Heart right ventricle (tissue), 16 donors: ENCODE results near the gene TST. TPM values are rescaled to one million over a fixed set of nuclear protein-coding genes. Genes with fewer than 3 reads are reported as not detected.

Experiments used
- ATAC-seq, 8 donors: fragments of 200-7000 bp; cut with Tn5 transposase; one replicate each; pipeline ENCODE4 v1.9.1; 2020; ENCODE audit warnings: mild to moderate bottlenecking in 8 of 8, moderate library complexity in 8 of 8, moderate number of reproducible peaks in 1 of 8
- DNase-seq, 2 donors: peaks; one replicate each; pipeline ENCODE4 v3.0.0-alpha.2; 2020
- H3K27ac ChIP-seq, 10 donors: fragments of 200-600 bp; sonication (generic) in 2 of 10; one replicate each; pipeline versions ENCODE4 v1.5.0 to v1.8.0; 2020 to 2022; ENCODE audit warnings: mild to moderate bottlenecking in 3 of 10
- H3K27me3 ChIP-seq, 7 donors: fragments of 200-600 bp; one replicate each; pipeline ENCODE4 v1.8.0; 2021 to 2022; ENCODE audit warnings: mild to moderate bottlenecking in 2 of 7
- H3K36me3 ChIP-seq, 9 donors: fragments of 200-600 bp; sonication (generic) in 1 of 9; one replicate each; pipeline versions ENCODE4 v1.5.0 to v1.8.0; 2020 to 2022; ENCODE audit warnings: mild to moderate bottlenecking in 2 of 9
- H3K4me1 ChIP-seq, 9 donors: fragments of 200-600 bp; sonication (generic) in 1 of 9; one replicate each; pipeline versions ENCODE4 v1.5.0 to v1.8.0; 2020 to 2022; ENCODE audit warnings: mild to moderate bottlenecking in 4 of 9
- H3K4me3 ChIP-seq, 10 donors: fragments of 200-600 bp; sonication (generic) in 2 of 10; one replicate each; pipeline versions ENCODE4 v1.5.0 to v1.8.0; 2020 to 2022; ENCODE audit warnings: mild to moderate bottlenecking in 7 of 10, moderate library complexity in 2 of 10
- H3K9me3 ChIP-seq, 11 donors: fragments of 200-600 bp in 10 of 11; sonication (generic) in 2 of 11; one replicate each; pipeline versions ENCODE4 v1.5.0 to v1.8.0; 2013 to 2022; ENCODE audit warnings: mild to moderate bottlenecking in 2 of 11, control low read depth in 1 of 11, moderate library complexity in 1 of 11
- WGBS, 2 donors: extraction: QIAGEN DNeasy Blood & Tissue Kit; methylation state at CpG; one replicate each; pipeline ENCODE4 v1.1.7; 2013; ENCODE audit warnings: inconsistent platforms in 1 of 2; 5-methylcytosine and 5-hydroxymethylcytosine counted together
- intact Hi-C, 10 donors: fragments of 100-400 bp; cut with DNase I; formaldehyde crosslinking; loops; one replicate each; pipeline versions ENCODE4 v1.11.1 to v1.14.2; 2022
- polyA plus RNA-seq, 2 donors: library from polyadenylated mRNA; stranded (reverse); fragments of 200-250 nt; gene quantifications; one replicate each; pipeline ENCODE4 v1.2.3, GENCODE V29; 2013
- total RNA-seq, 10 donors: library from RNA; stranded (reverse); fragmentation: NEBNext Ultra II Directional in 3 of 10; extraction: Animal tissue kit (Norgen Biotek cat#: 25700) in 3 of 10; gene quantifications; one replicate each; pipeline versions ENCODE4 v1.2.1 to v1.2.4, GENCODE V29; 2021 to 2023
- TF ChIP-seq, protein P1 (sequence below), 9 donors: fragments of 200-600 bp; sonication (generic) in 2 of 9; IDR thresholded peaks; one replicate each; pipeline versions ENCODE4 v1.5.0 to v1.8.0; 2021 to 2022; ENCODE audit warnings: antibody characterized with exemption in 9 of 9, mild to moderate bottlenecking in 5 of 9, moderate library complexity in 1 of 9
- donor health status: Arrhythmogenic right ventricular cardiomyopathy.
- donor health status: ischemic (EF 13 %, LVEDD 7.1; RV severe dilation, severe dysfunction).
- donor health status: healthy with polysubstance abuse.
- donor health status: DM: no; HTN: yes; CAD: no.
- donor health status: DM: no; HTN: no; CAD: no.
- donor health status: ischemic (EF 25% LVEDD 6.9; RV normal size, moderate dysfunction).
- donor health status: ischemic (EF 25% LVEDD 5.7; RV mildly dilated, moderate dysfunction).
- donor health status: healthy.
- donor health status: DM: yes; HTN: yes; CAD: no.
- donor health status: Ischemic cardiomyopathy.
- donor health status: ischemic (EF 35%, LVEDD 5.7; RV mildly dilated, moderate dysfunction).
- donor health status: nonischemic (EF 11% LVEDD 7.7; RV severe dilation, severe dysfunction).
- donor health status: DM: yes; HTN: yes; CAD: no.
- donor health status: PGD.
- donor health status: ischemic (EF 29% LVEDD 5.4; RV normal size, mild dysfunction).
- donor health status: nonischemic (EF 23%, LVEDD 6.1; RV moderate dilation, normal function).

TST gene
- total and polyA plus RNA-seq, 12 donors = 34.1 to 87.4 (median 50.6) TPM

DNA sequence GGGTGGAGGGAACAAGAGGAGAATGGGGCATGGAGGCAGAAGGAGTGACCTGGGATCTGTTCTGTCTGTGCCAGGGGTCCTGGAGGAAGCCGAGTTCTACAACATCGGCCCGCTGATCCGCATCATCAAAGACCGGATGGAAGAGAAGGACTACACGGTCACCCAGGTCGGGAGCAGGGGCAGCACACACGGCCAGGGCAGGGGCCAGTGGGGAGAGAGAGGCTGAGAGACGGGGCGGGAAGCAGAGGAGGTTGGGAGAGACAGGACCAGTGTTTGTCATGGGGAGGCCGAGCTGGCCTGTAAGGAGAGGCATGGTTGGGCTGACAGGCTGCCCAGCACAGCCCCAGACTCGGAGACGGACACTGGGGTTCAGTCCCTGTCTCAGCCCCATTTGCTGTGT lies 37.0 kb upstream of the TST start:
- peaks cover 0 to 67% (median 11%) of the 10 kb centered on the region in 9 donors for H3K36me3 ChIP-seq
- H3K9me3 ChIP-seq = no peaks in the 10 kb centered on the region
- WGBS, 2 donors = 96 to 97% methylated on average over 13 of the region's 13 CpGs
- H3K27me3 ChIP-seq = no peaks in the 10 kb centered on the region
- H3K4me1 ChIP-seq = peaks cover 6 to 26% (median 23%) of the 10 kb centered on the region in 9 donors
- no peak overlapping the region for H3K27ac ChIP-seq
- TF ChIP-seq, protein P1, sequence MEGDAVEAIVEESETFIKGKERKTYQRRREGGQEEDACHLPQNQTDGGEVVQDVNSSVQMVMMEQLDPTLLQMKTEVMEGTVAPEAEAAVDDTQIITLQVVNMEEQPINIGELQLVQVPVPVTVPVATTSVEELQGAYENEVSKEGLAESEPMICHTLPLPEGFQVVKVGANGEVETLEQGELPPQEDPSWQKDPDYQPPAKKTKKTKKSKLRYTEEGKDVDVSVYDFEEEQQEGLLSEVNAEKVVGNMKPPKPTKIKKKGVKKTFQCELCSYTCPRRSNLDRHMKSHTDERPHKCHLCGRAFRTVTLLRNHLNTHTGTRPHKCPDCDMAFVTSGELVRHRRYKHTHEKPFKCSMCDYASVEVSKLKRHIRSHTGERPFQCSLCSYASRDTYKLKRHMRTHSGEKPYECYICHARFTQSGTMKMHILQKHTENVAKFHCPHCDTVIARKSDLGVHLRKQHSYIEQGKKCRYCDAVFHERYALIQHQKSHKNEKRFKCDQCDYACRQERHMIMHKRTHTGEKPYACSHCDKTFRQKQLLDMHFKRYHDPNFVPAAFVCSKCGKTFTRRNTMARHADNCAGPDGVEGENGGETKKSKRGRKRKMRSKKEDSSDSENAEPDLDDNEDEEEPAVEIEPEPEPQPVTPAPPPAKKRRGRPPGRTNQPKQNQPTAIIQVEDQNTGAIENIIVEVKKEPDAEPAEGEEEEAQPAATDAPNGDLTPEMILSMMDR (IDR thresholded peaks at IDR 0.05) = no peak
- ATAC-seq (no peak), DNase-seq (peak in 1 of 2 donors; percentile 0)
- intact Hi-C loops = no loop called here
- no peak overlapping the region for H3K4me3 ChIP-seq

DNA sequence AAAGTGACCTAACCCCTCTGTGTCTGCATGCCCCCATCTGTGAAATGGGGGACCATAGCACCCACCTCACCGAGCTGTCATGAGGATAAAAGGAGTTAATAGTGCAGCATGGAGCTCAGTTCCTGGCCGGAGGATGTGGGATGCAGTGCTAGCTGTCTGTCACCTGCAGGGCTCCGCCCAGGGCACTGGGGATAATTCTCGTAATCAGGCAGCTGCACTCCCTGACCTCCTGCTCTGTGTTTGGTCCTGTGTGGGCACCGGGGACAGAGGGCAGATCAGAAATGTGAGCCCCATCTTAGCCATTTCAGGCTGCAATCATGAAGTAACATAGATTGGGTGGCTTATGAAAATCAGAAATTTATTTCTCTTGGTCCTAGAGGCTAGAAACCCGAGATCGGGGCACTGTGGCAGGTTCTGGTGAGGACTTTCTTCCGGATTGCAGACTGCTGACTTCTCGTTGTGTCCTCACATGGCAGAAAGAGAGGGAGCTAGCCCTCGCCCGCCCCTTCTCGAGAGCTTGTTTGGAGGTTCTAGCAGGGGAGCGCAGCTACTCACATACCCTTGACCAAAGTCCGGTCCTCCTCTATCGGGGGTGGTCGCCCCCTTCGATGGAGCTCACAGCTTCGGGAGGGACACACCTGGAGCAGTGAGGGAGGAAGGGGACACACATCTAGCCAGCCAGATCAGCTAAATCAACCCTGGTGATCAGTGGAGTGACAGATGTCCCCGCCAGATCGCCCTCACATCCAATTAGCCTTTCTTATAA lies 35.5 kb upstream of the TST start:
- 95 to 96% methylated on average over 20 of the region's 20 CpGs for WGBS, 2 donors
- Histone ChIP-seq H3K27me3 (no peaks in the 10 kb centered on the region), H3K4me3 (no peak overlapping the region), H3K36me3 (peaks cover 0 to 52% (median 11%) of the 10 kb centered on the region in 9 donors), H3K9me3 (no peaks in the 10 kb centered on the region), H3K27ac (no peak overlapping the region), H3K4me1 (peaks cover 6 to 36% (median 24%) of the 10 kb centered on the region in 9 donors)
- DNase-seq = no peak
- TF ChIP-seq, protein P1 (IDR thresholded peaks at IDR 0.05) = no peak
- intact Hi-C loops = no loop called here
- ATAC-seq = no peak

DNA sequence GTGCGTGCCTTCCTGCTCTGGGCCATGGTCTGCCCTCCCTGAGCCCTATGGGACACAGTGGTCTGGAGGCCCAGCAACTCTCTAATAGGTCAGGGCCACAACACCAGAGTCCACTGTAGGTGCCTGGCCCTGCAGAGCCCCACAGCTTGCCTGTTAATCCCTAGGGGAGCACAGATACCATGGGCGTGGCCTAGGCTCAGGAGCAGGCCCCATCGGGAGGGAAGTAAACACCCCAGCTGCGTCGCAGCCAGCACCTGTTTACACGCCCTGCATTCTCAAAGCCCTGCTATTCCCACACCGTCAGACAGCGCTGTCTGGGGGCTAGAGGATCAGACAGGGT lies 34.8 kb upstream of the TST start:
- H3K36me3 ChIP-seq = peaks cover 0 to 44% (median 11%) of the 10 kb centered on the region in 9 donors
- H3K27ac ChIP-seq = peak overlapping the region in 7 of 10 donors; percentile 15 to 73 (median 49)
- no peaks in the 10 kb centered on the region for H3K27me3 ChIP-seq
- ATAC-seq (peak in 1 of 8 donors; percentile 2), DNase-seq (no peak)
- H3K9me3 ChIP-seq = no peaks in the 10 kb centered on the region
- WGBS, 2 donors = 88 to 89% methylated on average over 8 of the region's 8 CpGs
- no peak overlapping the region for H3K4me3 ChIP-seq
- TF ChIP-seq, protein P1 (IDR thresholded peaks at IDR 0.05) = no peak
- intact Hi-C loops = no loop called here
- H3K4me1 ChIP-seq = peaks cover 6 to 36% (median 24%) of the 10 kb centered on the region in 9 donors

DNA sequence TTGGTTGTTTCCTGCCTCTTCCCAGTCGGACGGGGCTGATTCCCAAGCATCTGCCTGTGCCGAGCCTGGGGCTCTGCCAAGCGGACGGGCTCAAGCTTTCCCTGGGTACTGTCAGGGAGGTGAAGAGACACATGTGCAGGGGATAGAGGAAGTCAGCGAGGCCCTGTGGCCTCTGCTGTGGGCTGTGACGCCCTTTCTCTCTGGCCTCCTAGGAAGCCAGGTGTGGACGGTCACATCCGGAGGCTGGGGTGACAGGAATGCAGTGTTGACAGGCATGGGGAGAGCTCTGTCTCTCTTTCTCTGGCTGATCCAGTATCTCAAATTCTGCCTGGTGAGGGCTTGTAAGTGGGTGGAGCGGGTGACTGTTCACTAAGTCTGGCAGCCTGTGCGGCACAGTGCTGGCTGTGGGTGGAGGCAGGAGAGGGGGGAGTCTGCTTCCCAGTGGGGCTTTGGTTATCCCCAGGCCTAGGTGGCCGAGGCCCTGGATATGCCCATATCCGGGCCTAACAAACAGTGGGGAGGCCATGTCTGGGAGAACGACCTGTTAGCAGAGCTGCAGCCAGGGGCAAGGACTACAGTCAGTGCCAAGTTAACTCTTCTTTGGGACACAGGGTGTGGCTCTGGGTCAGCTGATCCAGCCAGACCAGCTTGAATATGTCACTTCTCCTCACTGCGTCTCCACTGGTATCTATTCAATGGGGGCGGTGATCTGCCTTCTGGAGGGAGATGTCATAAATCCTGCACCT lies 34.2 kb upstream of the TST start:
- ATAC-seq = peak; percentile 21 to 84 (median 71)
- WGBS, 2 donors = 47 to 64% methylated on average over 16 of the region's 16 CpGs
- H3K27me3 ChIP-seq = no peaks in the 10 kb centered on the region
- intact Hi-C loops = no loop called here
- peaks cover 6 to 36% (median 24%) of the 10 kb centered on the region in 9 donors for H3K4me1 ChIP-seq
- TF ChIP-seq, protein P1 (IDR thresholded peaks at IDR 0.05) = no peak
- DNase-seq = peak; percentile 44 to 46
- peak overlapping the region in 9 of 10 donors; percentile 4 to 81 (median 54) for H3K27ac ChIP-seq
- H3K4me3 ChIP-seq = no peak overlapping the region
- no peaks in the 10 kb centered on the region for H3K9me3 ChIP-seq
- peaks cover 0 to 39% (median 11%) of the 10 kb centered on the region in 9 donors for H3K36me3 ChIP-seq
